Lower leg skin (tissue), 4 donors: ENCODE results near the gene DRC3. TPM values are rescaled to one million over a fixed set of nuclear protein-coding genes. Genes with fewer than 3 reads are reported as not detected.
A peak's percentile ranks its signal among the peaks of the same experiment; 100 is the strongest.

Experiments used
- DNase-seq, 2 donors: peaks; one replicate each; pipeline ENCODE4 v3.0.0-alpha.2; 2019; ENCODE audit warnings: low spot score in 2 of 2
- H3K4me3 ChIP-seq: fragments of 200-600 bp; sonication (generic); 2 replicates; pipeline ENCODE4 v1.5.1; 2017; ENCODE audit warnings: mild to moderate bottlenecking, low read depth; ENCODE audit not compliant: poor library complexity, severe bottlenecking
- CTCF ChIP-seq, 3 donors: fragments of 450-650 bp; IDR thresholded peaks; one replicate each; pipeline ENCODE4 v1.5.1; 2016; ENCODE audit warnings: antibody characterized with exemption in 3 of 3, mild to moderate bottlenecking in 3 of 3, moderate library complexity in 2 of 3
- POLR2A ChIP-seq, 2 donors: fragments of 450-650 bp; IDR thresholded peaks; one replicate each; pipeline ENCODE4 v1.6.1; 2016 to 2017; ENCODE audit warnings: antibody characterized with exemption in 2 of 2, mild to moderate bottlenecking in 1 of 2, moderate library complexity in 1 of 2
- WGBS, 2 donors: methylation state at CpG; one replicate each; pipeline ENCODE4 v1.1.5; 2018; 5-methylcytosine and 5-hydroxymethylcytosine counted together
- intact Hi-C: fragments of 100-400 bp; cut with DNase I; formaldehyde crosslinking; loops from one replicate; pipeline ENCODE4 v1.15.0; 2023; ENCODE audit warnings: low total_unique reads
- total RNA-seq, 4 donors: library from RNA; depleted of rRNA; stranded (reverse); fragments of >200 nt; gene quantifications; one replicate each; pipeline ENCODE4 v1.1.0, GENCODE V29; 2016

Gene DRC3
- total RNA-seq, 4 donors from 2014 or later = 0.93 to 6.4 (median 4.0) TPM

- TF ChIP-seq CTCF (IDR thresholded peaks at IDR 0.05) = no peak
- TF ChIP-seq POLR2A (IDR thresholded peaks at IDR 0.05) = no peak
- WGBS, 2 donors = 40 to 45% methylated on average over 5 of the region's 5 CpGs
- intact Hi-C loops = no loop called here
- DNase-seq = peak in 1 of 2 donors; percentile 68
- H3K4me3 ChIP-seq = no peak overlapping the region
These were observed 52.7 kb downstream of the DRC3 start for GRCh38 chr17:18025241-18025944.

GRCh38 chr17:18025945-18026776 is 53.5 kb downstream of the DRC3 start:
- TF ChIP-seq CTCF (IDR thresholded peaks at IDR 0.05) (no peak), POLR2A (IDR thresholded peaks at IDR 0.05) (no peak)
- H3K4me3 ChIP-seq = no peak overlapping the region
- DNase-seq = peak in 1 of 2 donors; percentile 83
- intact Hi-C loops = no loop called here
- 55 to 71% methylated on average over 10 to 11 of the region's 11 CpGs for WGBS, 2 donors

GRCh38 chr17:18027280-18027679 is 54.6 kb downstream of the DRC3 start:
- DNase-seq = peak in 1 of 2 donors; percentile 81
- intact Hi-C loops = no loop called here
- WGBS, 2 donors = 76 to 81% methylated on average over 5 to 6 of the region's 6 CpGs
- no peak overlapping the region for H3K4me3 ChIP-seq
- TF ChIP-seq CTCF (IDR thresholded peaks at IDR 0.05) (no peak), POLR2A (IDR thresholded peaks at IDR 0.05) (no peak)

- peak in 1 of 2 donors; percentile 76 for DNase-seq
- intact Hi-C loops = no loop called here
- 60 to 66% methylated on average over 11 of the region's 11 CpGs for WGBS, 2 donors
- no peak for TF ChIP-seq POLR2A (IDR thresholded peaks at IDR 0.05)
- H3K4me3 ChIP-seq = no peak overlapping the region
These were observed 55.7 kb downstream of the DRC3 start for GRCh38 chr17:18028114-18028951.

- no peak for TF ChIP-seq POLR2A (IDR thresholded peaks at IDR 0.05)
- peak in 1 of 2 donors; percentile 70 for DNase-seq
- 49 to 71% methylated on average over 8 of the region's 8 CpGs for WGBS, 2 donors
- intact Hi-C loops = no loop called here
- H3K4me3 ChIP-seq = no peak overlapping the region
These were observed 56.4 kb downstream of the DRC3 start for GRCh38 chr17:18028952-18029540.

GRCh38 chr17:18031955-18032354 is 59.3 kb downstream of the DRC3 start:
- TF ChIP-seq CTCF (IDR thresholded peaks at IDR 0.05) (no peak), POLR2A (IDR thresholded peaks at IDR 0.05) (no peak)
- H3K4me3 ChIP-seq = no peak overlapping the region
- 53 to 62% methylated on average over 2 of the region's 2 CpGs for WGBS, 2 donors
- peak in 1 of 2 donors; percentile 66 for DNase-seq
- intact Hi-C loops = no loop called here
